Endothelial cell of umbilical vein (primary cell): ENCODE measurements around the gene DYDC2.

ENCODE experiments used
- CTCF ChIP-seq, 2 donors: IDR thresholded peaks; 1 replicate in 1 of 2; 2 replicates in 1 of 2; pipeline ENCODE4 v1.5.1; 2011; ENCODE audit warnings: low read length in 2 of 2, mild to moderate bottlenecking in 2 of 2, moderate library complexity in 2 of 2, control low read depth in 1 of 2, inconsistent platforms in 1 of 2, low read depth in 1 of 2; ENCODE audit not compliant: insufficient read depth in 1 of 2; ENCODE audit errors: extremely low read depth in 1 of 2
- EZH2 ChIP-seq: IDR thresholded peaks from 2 replicates; pipeline ENCODE4 v1.6.1; 2012; ENCODE audit warnings: borderline replicate concordance, low read depth, mild to moderate bottlenecking, moderate library complexity, low read length, inconsistent platforms; ENCODE audit not compliant: severe bottlenecking
- POLR2A ChIP-seq: IDR thresholded peaks from 2 replicates; pipeline ENCODE4 v1.6.1; 2012; ENCODE audit warnings: low read depth, mild to moderate bottlenecking, control low read depth, low read length
- POLR2AphosphoS5 ChIP-seq: IDR thresholded peaks from 2 replicates; pipeline ENCODE4 v1.6.1; 2012; ENCODE audit warnings: low read depth, mild to moderate bottlenecking, control low read depth, low read length, moderate library complexity; ENCODE audit not compliant: insufficient read depth
- TF ChIP-seq, protein P1 (sequence below): IDR thresholded peaks from 2 replicates; pipeline ENCODE4 v1.6.1; 2011; ENCODE audit not compliant: insufficient read depth, insufficient read length

- TF ChIP-seq, protein P1, sequence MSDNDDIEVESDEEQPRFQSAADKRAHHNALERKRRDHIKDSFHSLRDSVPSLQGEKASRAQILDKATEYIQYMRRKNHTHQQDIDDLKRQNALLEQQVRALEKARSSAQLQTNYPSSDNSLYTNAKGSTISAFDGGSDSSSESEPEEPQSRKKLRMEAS = no peak
- TF ChIP-seq POLR2A (no peak), CTCF (IDR thresholded peaks at IDR 0.05; ENCODE audit: extremely low read depth in 1 of 2, insufficient read depth in 1 of 2, low read depth in 1 of 2, low read length in 2 of 2) (no peak), POLR2AphosphoS5 (no peak), EZH2 (no peak)
These were observed 36.8 kb upstream of the DYDC2 start for GRCh38 chr10:80319725-80320290.
